Small intestine (tissue), 7 donors: ENCODE measurements around the gene NHERF2. TPM values are rescaled to one million over a fixed set of nuclear protein-coding genes. Genes with fewer than 3 reads are reported as not detected.

ENCODE experiments used
- DNase-seq, 2 donors: peaks; one replicate each; pipeline versions ENCODE4 v3.0.0 to v3.0.0-alpha.2; 2013
- FAIRE-seq: peaks from 2 replicates; lab custom pipeline; 2012; peaks lifted over from hg19 to GRCh38; lab: Jason Lieb, UNC
- H3K27ac ChIP-seq, 3 donors: one replicate each; pipeline ENCODE4 v1.5.1; 2013; ENCODE audit warnings: low read length in 2 of 3, mild to moderate bottlenecking in 2 of 3, control low read depth in 1 of 3, inconsistent platforms in 1 of 3, low read depth in 1 of 3, moderate library complexity in 1 of 3
- H3K27me3 ChIP-seq, 3 donors: one replicate each; pipeline ENCODE4 v1.6.1; 2013; ENCODE audit warnings: low read length in 3 of 3, inconsistent platforms in 1 of 3; ENCODE audit not compliant: control insufficient read depth in 3 of 3, insufficient read depth in 3 of 3
- H3K36me3 ChIP-seq, 3 donors: one replicate each; pipeline ENCODE4 v1.6.1; 2013; ENCODE audit warnings: low read length in 3 of 3, inconsistent platforms in 1 of 3, low read depth in 1 of 3, mild to moderate bottlenecking in 1 of 3, moderate library complexity in 1 of 3; ENCODE audit not compliant: control insufficient read depth in 3 of 3, insufficient read depth in 2 of 3
- H3K4me1 ChIP-seq, 3 donors: one replicate each; pipeline ENCODE4 v1.6.1; 2013; ENCODE audit warnings: low read length in 2 of 3, inconsistent platforms in 1 of 3, low read depth in 1 of 3, mild to moderate bottlenecking in 1 of 3, moderate library complexity in 1 of 3; ENCODE audit not compliant: control insufficient read depth in 3 of 3, insufficient read depth in 2 of 3
- H3K4me3 ChIP-seq, 3 donors: one replicate each; pipeline ENCODE4 v1.5.1; 2013; ENCODE audit warnings: low read length in 3 of 3, control low read depth in 1 of 3, inconsistent platforms in 1 of 3, low read depth in 1 of 3, mild to moderate bottlenecking in 1 of 3, moderate library complexity in 1 of 3
- H3K9me3 ChIP-seq, 2 donors: one replicate each; pipeline ENCODE4 v1.6.1; 2013; ENCODE audit warnings: low read depth in 1 of 2, low read length in 1 of 2; ENCODE audit not compliant: control insufficient read depth in 2 of 2, insufficient read depth in 1 of 2
- WGBS, 3 donors: extraction: QIAGEN DNeasy Blood & Tissue Kit; methylation state at CpG; one replicate each; pipeline ENCODE4 v1.1.7; 2013; 5-methylcytosine and 5-hydroxymethylcytosine counted together
- polyA plus RNA-seq, 4 donors: library from polyadenylated mRNA; stranded (reverse) in 3 of 4; unstranded in 1 of 4; fragments of 200-250 nt in 3 of 4; fragments of 120-200 nt in 1 of 4; gene quantifications; one replicate each; pipeline versions ENCODE4 v1.2.1 to v1.2.3, GENCODE V29; 2013
- donor health status: healthy with polysubstance abuse.
- donor health status: control.
- donor health status: control.
- donor health status: Bipolar disorder and iron deficiency.
- donor health status: healthy.

NHERF2 gene
- polyA plus RNA-seq, 4 donors = 15.7 to 76.1 (median 42.9) TPM

DNA sequence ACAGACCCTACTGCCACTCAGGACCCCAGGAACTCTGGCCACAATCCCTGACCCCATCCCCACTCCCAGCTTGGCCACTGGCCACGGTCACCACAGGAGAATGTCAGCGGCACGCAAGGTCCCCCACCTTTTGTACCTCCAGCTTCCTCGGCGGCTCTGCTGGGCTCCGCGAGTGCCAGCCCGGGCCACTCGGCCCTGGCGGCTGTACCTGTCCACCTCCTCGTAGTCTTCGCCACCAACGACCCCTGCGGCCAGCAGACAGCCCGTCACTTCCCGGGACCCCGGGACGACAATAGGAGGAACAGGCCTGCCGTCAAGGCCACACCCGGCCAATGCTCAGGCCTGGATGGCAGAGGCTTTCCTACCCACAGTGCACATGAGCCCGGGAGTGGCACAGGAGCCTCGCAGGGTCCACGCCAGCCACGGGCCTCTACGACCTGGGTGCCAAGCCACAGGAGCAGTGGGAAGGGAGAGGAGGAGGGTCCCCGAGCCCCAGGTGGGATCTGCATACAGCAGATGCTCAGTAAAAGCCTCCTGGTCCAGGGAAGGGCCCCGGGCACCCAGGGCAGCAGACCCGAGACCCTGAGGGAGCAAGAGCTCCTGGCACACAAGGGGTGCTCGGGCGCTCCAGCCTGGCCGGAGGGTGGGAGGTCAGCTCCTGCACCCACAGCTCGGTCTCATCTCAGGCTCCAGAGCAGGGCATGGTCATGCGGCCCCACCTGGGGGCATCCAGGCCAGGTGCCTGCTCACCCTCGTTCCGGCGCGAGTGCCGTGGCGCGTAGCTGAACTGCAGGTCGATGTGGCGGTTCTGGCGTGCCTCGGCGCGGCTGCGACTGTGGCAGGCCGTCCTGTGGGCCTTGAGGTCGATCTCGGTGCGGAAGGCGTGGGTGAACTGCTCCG lies 25.0 kb upstream of the NHERF2 start:
- no peak for FAIRE-seq

DNA sequence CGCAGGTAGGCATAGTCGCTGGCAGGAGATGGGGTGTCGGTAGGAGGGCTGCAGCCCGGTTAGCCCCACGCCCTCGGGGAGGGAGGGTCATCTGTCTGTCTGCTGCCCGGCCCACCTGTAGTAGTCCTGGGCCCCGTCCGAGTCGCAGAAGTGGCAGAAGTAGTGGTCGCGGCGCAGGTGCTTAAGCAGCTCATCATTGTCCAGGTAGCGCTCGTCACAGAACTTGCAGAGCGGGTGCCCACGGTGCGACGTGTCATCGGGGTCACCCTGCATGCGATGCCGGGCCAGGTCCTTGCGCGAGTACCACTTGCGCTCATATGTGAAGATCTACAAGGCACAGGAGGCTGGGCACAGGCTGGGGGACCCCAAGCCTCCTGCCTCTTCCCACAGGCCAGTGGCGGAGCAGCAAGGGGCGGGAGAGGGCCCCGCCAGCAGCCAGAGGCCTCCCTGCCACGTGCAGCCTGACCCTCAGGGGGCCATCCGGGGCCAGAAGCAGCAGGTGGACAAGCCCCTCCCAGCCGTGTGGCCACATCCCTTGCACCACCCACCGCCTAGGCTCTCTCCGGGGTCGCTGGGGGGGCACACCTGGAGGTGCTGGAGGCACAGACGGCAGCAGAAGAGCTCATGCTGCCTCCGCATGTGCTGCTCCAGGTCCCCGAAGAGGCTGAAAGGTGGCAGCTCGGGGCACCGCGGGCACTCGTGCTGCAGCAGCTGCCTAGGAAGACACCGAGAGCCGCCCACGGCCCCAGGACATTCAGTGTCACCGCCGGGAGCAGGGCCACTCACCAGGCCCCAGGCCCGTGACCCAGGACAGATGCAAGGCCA lies 24.1 kb upstream of the NHERF2 start:
- no peak overlapping the region for H3K27ac ChIP-seq
- no peak overlapping the region for H3K4me3 ChIP-seq
- no peaks in the 10 kb centered on the region for H3K27me3 ChIP-seq
- H3K36me3 ChIP-seq = peaks cover 10 to 95% (median 28%) of the 10 kb centered on the region in 3 donors
- DNase-seq (no peak), FAIRE-seq (no peak)
- peaks cover 0 to 20% (median 8%) of the 10 kb centered on the region in 3 donors for H3K4me1 ChIP-seq
- H3K9me3 ChIP-seq = no peaks in the 10 kb centered on the region
- WGBS, 3 donors = 93 to 95% (median 93%) methylated on average over 47 of the region's 47 CpGs

More for the DNA sequence above, 25.0 kb upstream of the NHERF2 start:
- Histone ChIP-seq H3K4me1 (peaks cover 0 to 11% (median 4%) of the 10 kb centered on the region in 3 donors), H3K27me3 (no peaks in the 10 kb centered on the region), H3K36me3 (peaks cover 10 to 91% (median 28%) of the 10 kb centered on the region in 3 donors), H3K27ac (no peak overlapping the region), H3K9me3 (no peaks in the 10 kb centered on the region), H3K4me3 (no peak overlapping the region)
- no peak for DNase-seq
- 96 to 97% (median 96%) methylated on average over 51 to 53 of the region's 53 CpGs for WGBS, 3 donors

DNA sequence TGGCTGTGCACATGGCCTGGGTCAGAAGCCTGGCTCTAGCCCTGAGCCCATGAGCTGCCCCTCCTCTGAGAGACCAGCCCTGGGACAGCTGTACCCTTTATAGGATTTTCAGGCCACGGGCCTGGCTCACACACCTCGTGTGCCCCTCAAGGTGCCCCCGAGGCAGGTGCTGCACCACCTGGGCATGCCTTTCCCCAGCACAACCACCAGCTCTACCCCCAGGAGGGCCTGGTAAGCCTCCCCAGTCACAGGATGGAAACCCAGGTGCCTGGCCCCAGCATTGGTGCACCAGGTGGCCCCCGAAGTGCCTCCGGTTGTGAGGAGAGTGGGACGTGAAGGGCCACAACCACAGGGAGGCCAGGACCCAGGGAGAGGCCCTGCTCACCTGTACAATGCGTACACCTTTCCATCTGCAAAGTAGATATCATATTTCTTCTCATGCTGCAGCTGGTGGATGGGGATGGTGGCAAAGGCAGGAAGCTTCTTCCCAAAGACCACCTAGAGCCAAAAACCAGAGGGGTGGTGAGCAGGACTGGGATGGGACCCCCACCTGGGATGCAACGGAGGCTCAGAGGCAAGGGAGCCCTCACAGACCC lies 23.4 kb upstream of the NHERF2 start:
- DNase-seq = no peak
- WGBS, 3 donors = 61 to 87% (median 81%) methylated on average over 7 to 8 of the region's 8 CpGs
- H3K36me3 ChIP-seq = peaks cover 10 to 95% (median 28%) of the 10 kb centered on the region in 3 donors

GRCh38 chr16:2003827-2004641 lies 22.7 kb upstream of the NHERF2 start:
- Histone ChIP-seq H3K27ac (peak overlapping the region in 2 of 3 donors; percentile 20 to 42), H3K27me3 (no peaks in the 10 kb centered on the region), H3K4me3 (no peak overlapping the region), H3K4me1 (peaks cover 0 to 33% (median 12%) of the 10 kb centered on the region in 3 donors), H3K9me3 (no peaks in the 10 kb centered on the region), H3K36me3 (peaks cover 10 to 88% (median 23%) of the 10 kb centered on the region in 3 donors)
- 22 to 26% (median 23%) methylated on average over 33 to 36 of the region's 36 CpGs for WGBS, 3 donors
- no peak for FAIRE-seq
- peak; percentile 91 to 93 for DNase-seq

More for the DNA sequence above, 23.4 kb upstream of the NHERF2 start:
- Histone ChIP-seq H3K9me3 (no peaks in the 10 kb centered on the region), H3K4me1 (peaks cover 0 to 28% (median 8%) of the 10 kb centered on the region in 3 donors), H3K27me3 (no peaks in the 10 kb centered on the region), H3K4me3 (no peak overlapping the region), H3K27ac (no peak overlapping the region)
- no peak for FAIRE-seq

DNA sequence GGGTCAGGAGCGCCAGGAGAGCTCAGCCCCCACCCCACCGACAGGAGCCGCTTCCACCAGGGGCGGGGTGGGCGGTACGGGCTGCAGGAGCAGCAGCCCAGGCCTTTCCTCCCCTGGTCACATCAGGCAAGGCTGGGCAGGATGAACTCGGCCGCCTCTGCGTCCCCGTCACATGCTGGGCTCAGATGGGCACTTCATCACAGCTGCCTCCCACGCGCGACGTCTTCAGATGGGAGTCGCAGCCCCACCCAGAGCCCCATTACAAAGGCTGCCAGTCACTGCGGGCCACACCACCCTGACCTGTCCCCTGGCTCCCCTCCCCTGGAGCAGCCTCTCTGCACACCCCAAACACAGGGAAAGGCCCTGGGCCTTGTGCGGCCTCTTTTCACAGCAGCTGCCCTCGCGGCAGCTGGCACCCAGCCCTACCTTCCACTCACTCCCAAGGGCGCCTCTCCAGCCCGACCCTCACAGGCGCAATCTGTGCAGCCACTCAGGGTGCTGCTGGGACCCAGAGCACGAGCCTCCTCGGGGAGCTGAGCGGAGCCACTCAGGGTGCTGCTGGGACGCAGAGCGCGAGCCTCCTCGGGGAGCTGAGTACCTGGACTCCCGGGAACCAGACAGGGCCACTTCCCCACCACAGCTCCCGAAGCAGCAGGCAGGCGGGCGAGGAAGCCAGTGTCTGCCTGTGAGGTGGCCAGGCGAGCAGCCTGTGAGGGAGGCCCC lies 21.7 kb upstream of the NHERF2 start:
- H3K27ac ChIP-seq = no peak overlapping the region
- DNase-seq = no peak
- H3K36me3 ChIP-seq = peaks cover 8 to 79% (median 16%) of the 10 kb centered on the region in 3 donors
- no peak for FAIRE-seq
- peaks cover 0 to 33% (median 12%) of the 10 kb centered on the region in 3 donors for H3K4me1 ChIP-seq
- no peaks in the 10 kb centered on the region for H3K27me3 ChIP-seq
- H3K9me3 ChIP-seq = no peaks in the 10 kb centered on the region
- no peak overlapping the region for H3K4me3 ChIP-seq
- 77 to 85% (median 83%) methylated on average over 33 to 34 of the region's 34 CpGs for WGBS, 3 donors

DNA sequence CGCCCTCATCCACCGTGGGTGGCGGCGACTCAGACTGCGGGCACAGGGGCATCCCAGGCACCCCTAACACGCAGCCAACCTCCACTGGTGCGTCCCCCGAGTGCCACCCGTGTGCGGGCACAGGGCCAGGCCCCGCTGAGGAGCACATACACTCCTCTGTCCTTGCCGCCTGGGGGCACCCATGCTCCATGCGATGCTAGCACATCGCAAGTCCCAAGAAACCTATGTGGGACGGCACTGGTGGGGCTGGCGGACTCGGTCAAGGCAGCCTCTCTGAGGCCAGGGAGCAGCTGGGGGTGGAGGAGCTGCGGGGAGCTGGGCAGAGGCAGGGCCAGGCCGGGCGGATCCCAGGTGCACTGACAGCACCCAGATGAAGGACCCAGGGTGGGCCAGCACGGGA lies 21.1 kb upstream of the NHERF2 start:
- Histone ChIP-seq H3K27me3 (no peaks in the 10 kb centered on the region), H3K4me1 (peaks cover 0 to 39% (median 15%) of the 10 kb centered on the region in 3 donors), H3K9me3 (no peaks in the 10 kb centered on the region), H3K27ac (no peak overlapping the region), H3K4me3 (no peak overlapping the region), H3K36me3 (peaks cover 8 to 72% (median 11%) of the 10 kb centered on the region in 3 donors)
- FAIRE-seq (no peak), DNase-seq (no peak)
- WGBS, 3 donors = 79 to 89% (median 86%) methylated on average over 21 of the region's 21 CpGs

- H3K27me3 ChIP-seq = no peaks in the 10 kb centered on the region
- FAIRE-seq (no peak), DNase-seq (no peak)
- peaks cover 4 to 65% (median 11%) of the 10 kb centered on the region in 3 donors for H3K36me3 ChIP-seq
- no peak overlapping the region for H3K27ac ChIP-seq
- peaks cover 0 to 40% (median 15%) of the 10 kb centered on the region in 3 donors for H3K4me1 ChIP-seq
- 92 to 98% (median 95%) methylated on average over 8 of the region's 8 CpGs for WGBS, 3 donors
- H3K9me3 ChIP-seq = no peaks in the 10 kb centered on the region
- no peak overlapping the region for H3K4me3 ChIP-seq
Measured at GRCh38 chr16:2006317-2006716, 20.4 kb upstream of the NHERF2 start.
